HUES48 (cell line): ENCODE data around the gene QRFP.

ENCODE experiments used
- H3K27ac ChIP-seq: one replicate; pipeline ENCODE4 v1.7.0; 2013; ENCODE audit warnings: low read depth, low read length, inconsistent platforms
- H3K27me3 ChIP-seq: 2 replicates; pipeline ENCODE4 v1.6.1; 2013; ENCODE audit warnings: mild to moderate bottlenecking, low read length; ENCODE audit not compliant: control insufficient read depth, insufficient read depth
- H3K36me3 ChIP-seq: 2 replicates; pipeline ENCODE4 v1.6.1; 2013; ENCODE audit warnings: low read length; ENCODE audit not compliant: control insufficient read depth, insufficient read depth
- H3K4me1 ChIP-seq: 2 replicates; pipeline ENCODE4 v1.6.1; 2013; ENCODE audit warnings: mild to moderate bottlenecking, low read length; ENCODE audit not compliant: control insufficient read depth, insufficient read depth
- H3K4me3 ChIP-seq: 2 replicates; pipeline ENCODE4 v1.5.1; 2013; ENCODE audit warnings: mild to moderate bottlenecking, low read depth, low read length
- H3K9ac ChIP-seq: 2 replicates; pipeline ENCODE4 v1.6.1; 2013; ENCODE audit warnings: mild to moderate bottlenecking, low read depth, low read length, moderate library complexity
- H3K9me3 ChIP-seq: 2 replicates; pipeline ENCODE4 v1.6.1; 2013; ENCODE audit warnings: low read length; ENCODE audit not compliant: control insufficient read depth, insufficient read depth

QRFP gene

DNA sequence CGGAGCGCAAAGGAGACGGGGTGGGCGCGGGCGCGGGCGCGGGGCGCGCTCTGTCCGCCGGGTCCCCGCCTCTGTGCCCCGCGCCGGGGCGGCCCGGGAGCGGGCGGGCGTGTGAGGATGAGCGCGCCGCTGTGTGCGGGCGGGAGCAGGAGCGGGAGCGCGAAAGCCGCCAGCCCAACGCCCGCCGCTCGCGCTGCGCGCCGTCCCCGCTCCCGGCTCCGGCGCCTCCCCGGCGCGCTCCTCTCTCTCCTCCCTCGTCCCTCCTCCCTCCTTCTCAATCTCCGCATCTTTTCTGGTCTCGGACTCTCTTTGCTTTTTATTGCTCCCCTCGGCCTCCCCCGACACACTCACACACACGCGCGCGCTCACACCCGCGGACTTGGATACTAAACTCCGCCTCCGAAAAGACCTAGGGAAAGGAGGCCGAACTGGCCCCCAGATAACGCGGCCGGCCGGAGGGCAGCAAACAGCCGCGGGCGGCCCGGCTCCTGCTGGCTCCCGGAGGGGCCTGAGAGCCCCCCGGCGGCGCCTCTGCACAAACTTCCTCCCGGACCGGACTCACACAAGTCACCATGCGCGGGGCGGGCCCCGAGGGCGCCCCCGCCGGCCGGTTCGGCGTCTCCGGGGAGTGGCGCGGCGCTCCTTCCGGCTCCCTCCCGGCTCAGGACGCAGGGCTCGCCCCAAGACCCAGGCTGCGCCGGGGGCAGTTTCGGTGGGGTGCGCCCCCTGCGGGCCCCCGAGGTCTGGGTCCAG lies 42.2 kb upstream of the QRFP start, which contains the start of gene FIBCD1:
Gene FIBCD1, minus strand, starts transcription at position 596 of the 753 bp plus-strand sequence. CDS start 640 bp downstream, outside the sequence.
- no peak within 1 kb of the TSS for H3K9ac ChIP-seq
- H3K4me3 ChIP-seq: peak within 1 kb of the TSS; percentile 74
- H3K36me3 ChIP-seq: no peaks in the 10 kb centered on the region
- no peaks in the 10 kb centered on the region for H3K9me3 ChIP-seq
- H3K27me3 ChIP-seq: peaks cover 63% of the 10 kb centered on the region
- H3K4me1 ChIP-seq: peaks cover 26% of the 10 kb centered on the region
- H3K27ac ChIP-seq: no peak within 1 kb of the TSS

DNA sequence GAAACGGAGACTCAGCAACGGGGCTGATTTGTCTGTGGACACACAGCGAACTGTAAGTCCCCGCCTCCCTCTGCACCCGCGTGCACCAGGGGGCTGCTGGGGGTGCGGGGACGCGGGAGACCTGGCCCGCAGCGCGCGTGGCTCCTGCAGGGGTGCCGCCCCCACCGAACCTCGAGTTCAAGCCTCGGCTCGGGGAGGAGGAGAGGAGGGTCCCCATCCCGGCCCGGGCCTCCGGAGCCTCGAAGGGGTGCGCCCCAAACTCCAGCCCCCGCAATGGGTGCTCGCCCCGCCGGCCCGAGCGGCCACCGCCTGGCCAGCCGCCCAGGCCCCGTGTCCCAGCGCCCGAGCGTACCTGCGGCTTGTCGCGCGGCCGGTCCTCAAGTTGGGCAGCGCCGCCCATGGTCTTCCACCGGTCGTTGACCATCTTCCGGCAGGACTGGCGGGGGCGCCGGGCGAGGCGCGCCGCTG lies 41.6 kb upstream of the QRFP start:
- Histone ChIP-seq H3K9me3 (no peaks in the 10 kb centered on the region), H3K9ac (no peak overlapping the region), H3K4me3 (peak overlapping the region; percentile 74; the same call in 1 of the 2 replicates), H3K36me3 (no peaks in the 10 kb centered on the region), H3K27me3 (peaks cover 64% of the 10 kb centered on the region), H3K27ac (no peak overlapping the region), H3K4me1 (peaks cover 30% of the 10 kb centered on the region)

DNA sequence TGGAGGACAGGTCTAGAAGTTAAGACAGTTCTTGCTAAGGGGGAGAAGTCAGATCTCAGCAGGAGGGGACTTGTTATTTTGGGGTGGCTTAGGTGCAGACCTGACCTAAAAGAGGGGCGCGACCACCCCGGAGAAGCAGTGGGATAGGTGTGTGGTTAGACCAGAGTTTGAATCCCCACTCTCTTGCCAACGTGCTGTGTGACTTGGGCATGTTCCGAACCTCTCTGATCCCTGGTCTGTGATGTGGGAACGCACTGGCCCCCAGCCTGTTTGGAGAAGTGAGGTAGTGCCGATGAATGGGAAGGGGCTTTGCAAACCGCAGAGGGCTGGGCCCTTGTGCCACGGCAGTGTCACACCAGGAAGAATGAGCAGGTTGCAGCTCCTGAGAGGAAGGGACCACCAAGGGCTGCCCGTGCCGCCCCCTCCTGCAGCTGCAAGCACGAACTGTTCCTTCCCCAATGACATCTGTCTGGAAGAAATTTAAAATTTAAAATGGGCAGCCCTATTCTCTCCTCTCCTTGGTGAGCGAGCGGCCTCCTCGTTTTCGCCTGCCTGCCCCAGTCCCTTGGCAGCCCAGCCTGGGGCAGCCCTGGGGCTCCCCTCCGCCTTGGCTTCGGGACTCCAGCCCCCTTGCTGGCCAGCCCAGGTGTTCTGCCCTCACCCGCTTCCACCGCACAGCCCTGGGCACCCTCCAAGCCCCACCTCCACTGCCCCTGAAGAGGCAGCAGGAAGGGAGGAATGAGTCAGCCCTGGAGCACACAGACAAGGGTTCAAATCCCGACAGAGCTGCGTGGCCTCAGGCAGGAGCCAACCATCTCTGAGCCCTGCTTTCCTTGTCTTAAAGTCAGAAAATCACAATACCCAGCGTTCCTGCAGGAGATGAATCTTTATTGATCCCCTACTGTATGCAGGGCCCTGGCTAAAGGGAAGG lies 40.8 kb upstream of the QRFP start:
- peaks cover 38% of the 10 kb centered on the region for H3K4me1 ChIP-seq
- peak overlapping the region; percentile 74; the same call in 1 of the 2 replicates for H3K4me3 ChIP-seq
- peaks cover 71% of the 10 kb centered on the region for H3K27me3 ChIP-seq
- no peaks in the 10 kb centered on the region for H3K36me3 ChIP-seq
- H3K27ac ChIP-seq: no peak overlapping the region
- H3K9me3 ChIP-seq: no peaks in the 10 kb centered on the region
- H3K9ac ChIP-seq: no peak overlapping the region

DNA sequence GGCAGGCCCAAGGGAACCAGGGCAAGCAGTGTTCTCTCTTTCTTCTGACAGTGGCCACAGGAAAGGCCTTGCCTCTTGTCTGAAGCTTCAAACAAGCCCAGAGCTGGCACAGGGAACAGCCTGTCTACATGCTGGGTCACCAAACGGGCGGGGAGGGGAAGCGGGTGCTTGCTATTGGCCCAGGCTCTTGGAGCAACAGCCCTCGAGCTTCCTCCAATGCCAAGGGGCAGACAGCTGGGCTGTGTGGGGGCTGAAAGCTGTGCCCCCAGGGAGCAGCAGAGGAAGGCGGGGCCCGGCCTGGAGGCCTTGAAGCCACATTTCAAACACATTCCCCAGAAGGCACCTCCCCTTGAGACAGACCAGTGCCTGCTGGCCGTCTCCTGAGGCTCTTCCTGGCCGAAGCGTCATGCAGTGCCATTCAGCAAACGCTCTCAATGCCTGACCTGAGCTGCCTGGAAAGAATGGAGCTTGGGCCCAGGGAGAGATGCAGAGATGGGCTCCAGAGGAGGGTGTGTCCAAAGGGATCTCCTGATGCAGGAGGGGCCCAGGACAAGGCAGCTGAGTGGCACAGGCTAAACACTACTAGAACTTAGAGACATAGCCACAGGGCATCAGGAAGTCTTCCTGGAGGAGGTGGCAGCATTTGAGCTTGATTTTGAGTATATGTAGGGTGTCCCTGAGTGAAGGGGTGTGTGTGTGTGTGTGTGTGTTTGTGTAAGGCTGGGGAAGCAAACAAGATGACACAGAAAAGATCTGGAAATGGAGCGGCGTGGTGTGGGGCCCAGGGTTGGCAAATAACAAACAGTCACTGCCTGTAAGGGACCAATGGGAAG lies 39.9 kb upstream of the QRFP start:
- peaks cover 64% of the 10 kb centered on the region for H3K27me3 ChIP-seq
- H3K4me3 ChIP-seq: no peak overlapping the region
- H3K9me3 ChIP-seq: no peaks in the 10 kb centered on the region
- H3K9ac ChIP-seq: no peak overlapping the region
- no peaks in the 10 kb centered on the region for H3K36me3 ChIP-seq
- peaks cover 41% of the 10 kb centered on the region for H3K4me1 ChIP-seq
- peak overlapping the region; percentile 56 for H3K27ac ChIP-seq

DNA sequence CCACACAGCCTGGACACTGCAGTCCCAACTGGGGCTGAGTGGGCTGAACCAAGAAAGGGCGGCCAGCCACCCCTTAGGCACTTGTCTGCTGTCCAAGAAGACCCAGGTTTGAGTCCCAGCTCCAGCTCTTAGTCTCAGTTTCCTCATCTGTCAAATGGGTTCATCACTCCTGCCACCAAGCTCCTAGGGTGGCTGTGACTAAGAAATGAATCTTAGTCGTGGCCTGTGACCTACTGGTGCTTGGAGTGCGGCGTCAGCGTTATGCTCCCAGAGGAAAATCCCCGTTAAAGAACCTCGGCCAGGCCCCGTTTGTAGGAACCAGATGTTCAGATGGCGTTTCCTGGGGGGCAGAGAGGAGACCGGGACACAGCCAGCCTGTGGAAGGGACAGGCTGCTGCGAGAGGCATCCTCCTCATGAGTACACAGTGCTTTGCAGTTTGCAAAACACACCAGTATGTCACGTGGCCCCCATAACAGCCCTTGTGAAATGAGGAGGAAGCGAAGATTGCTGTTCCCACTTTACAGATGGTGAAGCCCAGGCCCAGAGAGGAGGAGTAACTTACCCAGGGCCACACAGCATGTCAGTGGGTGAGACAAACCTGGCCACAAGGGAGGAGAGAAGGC lies 39.1 kb upstream of the QRFP start:
- H3K9me3 ChIP-seq: no peaks in the 10 kb centered on the region
- H3K27ac ChIP-seq: peak overlapping the region; percentile 56
- peaks cover 37% of the 10 kb centered on the region for H3K4me1 ChIP-seq
- no peaks in the 10 kb centered on the region for H3K36me3 ChIP-seq
- H3K27me3 ChIP-seq: peaks cover 60% of the 10 kb centered on the region
- no peak overlapping the region for H3K9ac ChIP-seq
- no peak overlapping the region for H3K4me3 ChIP-seq

DNA sequence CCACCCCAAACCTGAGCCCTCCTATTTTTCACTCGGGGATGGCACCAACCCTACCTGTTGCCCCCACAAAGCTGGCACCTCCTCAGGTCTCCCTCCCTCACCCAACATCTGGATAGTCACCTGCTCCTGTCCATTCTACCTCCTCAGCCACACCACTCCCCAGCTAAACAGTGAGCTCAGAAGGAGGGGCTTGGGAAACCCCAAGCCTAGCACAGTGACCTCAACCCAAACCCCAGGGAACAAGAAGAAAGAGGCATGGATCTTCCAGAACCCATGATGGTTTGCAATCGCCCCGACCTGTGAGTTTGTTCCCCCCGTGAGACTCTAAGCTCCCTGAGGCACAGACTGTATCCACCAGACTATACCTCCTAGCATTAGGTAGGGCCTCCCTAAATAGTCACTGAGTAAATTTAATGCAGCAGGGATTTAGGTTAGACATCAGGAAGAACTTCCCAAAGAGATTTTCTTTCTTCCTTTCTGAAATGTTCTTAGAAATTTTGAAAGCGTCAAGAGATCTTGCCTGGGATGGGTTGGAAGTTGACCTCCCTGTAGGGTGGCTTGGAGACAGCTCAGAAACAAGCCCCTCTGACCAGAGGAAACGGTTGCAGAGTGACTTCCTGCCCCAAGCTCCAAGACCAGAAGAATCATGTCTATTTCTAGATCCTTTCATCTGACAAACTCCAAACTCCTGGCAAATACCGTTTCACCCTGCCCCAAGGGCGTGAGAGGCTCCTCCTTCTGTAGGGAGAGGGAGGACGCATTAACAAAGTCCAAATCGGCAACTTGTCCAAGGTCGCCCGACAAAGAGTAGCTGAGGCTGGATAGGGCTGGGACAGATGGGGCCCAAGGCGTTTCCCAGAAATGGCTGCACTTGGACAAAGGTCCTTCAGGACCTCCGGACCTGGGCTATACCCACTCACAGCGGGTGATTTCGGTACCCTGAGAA lies 38.4 kb upstream of the QRFP start:
- no peaks in the 10 kb centered on the region for H3K9me3 ChIP-seq
- peaks cover 53% of the 10 kb centered on the region for H3K27me3 ChIP-seq
- H3K36me3 ChIP-seq: no peaks in the 10 kb centered on the region
- no peak overlapping the region for H3K9ac ChIP-seq
- H3K4me1 ChIP-seq: peaks cover 37% of the 10 kb centered on the region
- no peak overlapping the region for H3K4me3 ChIP-seq
- no peak overlapping the region for H3K27ac ChIP-seq

DNA sequence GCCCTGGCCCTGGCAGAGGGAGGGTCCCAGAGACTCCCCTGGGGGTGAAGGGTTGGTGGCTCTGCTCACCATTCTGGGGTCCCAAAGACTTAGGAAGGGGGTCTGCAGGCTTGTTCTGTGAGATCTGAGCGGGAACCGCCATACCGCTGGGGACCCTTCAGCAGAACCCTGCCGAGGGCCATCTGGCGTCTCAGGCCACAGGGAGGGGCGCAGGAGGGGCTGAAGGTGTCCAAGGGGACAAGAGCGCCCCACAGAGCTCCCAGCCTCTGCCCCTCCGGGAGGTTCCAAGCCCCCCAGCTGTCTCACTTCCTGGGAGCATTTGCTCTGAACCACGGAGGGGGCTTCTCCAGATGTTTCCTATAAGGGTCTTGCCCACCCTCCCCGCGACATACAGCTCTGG lies 37.6 kb upstream of the QRFP start:
- Histone ChIP-seq H3K27ac (no peak overlapping the region), H3K9me3 (no peaks in the 10 kb centered on the region), H3K4me3 (no peak overlapping the region), H3K36me3 (no peaks in the 10 kb centered on the region), H3K27me3 (peaks cover 45% of the 10 kb centered on the region), H3K4me1 (peaks cover 37% of the 10 kb centered on the region), H3K9ac (no peak overlapping the region)

DNA sequence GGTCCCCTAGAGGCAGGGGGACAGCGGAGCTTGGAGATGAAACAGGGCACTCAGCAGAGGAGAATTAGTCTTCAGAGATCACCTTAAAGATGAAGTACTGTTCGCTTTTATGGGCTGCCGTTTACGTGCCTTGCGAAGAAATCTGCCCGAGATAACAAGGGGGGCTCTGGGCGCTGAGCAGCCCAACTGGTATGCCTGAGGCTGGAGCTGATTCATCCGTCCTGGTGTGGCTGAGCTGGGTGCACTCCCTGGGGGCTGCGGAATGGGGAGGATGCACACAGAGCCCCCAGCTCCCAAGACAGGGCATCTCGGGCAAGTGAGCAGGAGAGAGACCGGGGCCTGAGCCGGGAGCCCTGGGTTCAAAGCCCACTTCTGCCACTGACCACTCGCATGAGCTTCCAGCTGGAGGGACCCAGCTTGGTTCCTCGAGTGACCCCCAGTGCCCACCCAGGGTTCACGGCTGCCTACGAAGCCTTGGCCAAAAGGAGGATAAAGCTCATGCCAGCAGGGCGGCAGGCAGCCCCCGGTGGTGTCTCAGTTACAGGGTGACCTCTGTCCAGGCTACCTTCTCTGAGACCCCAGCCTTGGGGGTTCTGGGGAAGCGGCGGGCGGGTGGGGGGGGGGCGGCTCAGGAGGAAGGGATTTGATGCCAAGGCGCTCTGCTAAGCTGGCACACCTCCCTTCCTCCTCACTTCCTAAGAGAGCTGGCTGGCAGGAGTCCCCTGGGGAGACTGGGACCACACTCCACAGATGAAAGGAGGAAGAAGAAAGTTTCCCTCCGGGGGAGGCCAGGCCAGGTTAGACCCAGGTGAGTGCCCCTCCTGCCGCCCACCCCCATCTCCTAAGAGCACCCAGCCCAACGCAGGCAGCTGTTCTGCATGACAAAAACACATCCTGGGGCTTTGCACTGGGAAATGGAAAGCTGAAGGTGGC lies 36.8 kb upstream of the QRFP start:
- H3K36me3 ChIP-seq: no peaks in the 10 kb centered on the region
- H3K9me3 ChIP-seq: no peaks in the 10 kb centered on the region
- H3K27ac ChIP-seq: no peak overlapping the region
- peaks cover 37% of the 10 kb centered on the region for H3K4me1 ChIP-seq
- peak overlapping the region; percentile 20 for H3K4me3 ChIP-seq
- no peak overlapping the region for H3K9ac ChIP-seq
- H3K27me3 ChIP-seq: peaks cover 38% of the 10 kb centered on the region
